C4-2B (cell line): ENCODE results near the gene IL16.
"Not testable (repeated sequence)": the region's sequence is repeated elsewhere in the genome, so short reads cannot be mapped to it uniquely, and the experiment has no call there.

Source experiments
- ZFX ChIP-seq: fragments of 450-650 bp; IDR thresholded peaks from 2 replicates; pipeline ENCODE4 v1.6.1; 2017
- TF ChIP-seq, protein P1 (sequence below): fragments of 450-650 bp; conservative IDR thresholded peaks from 2 replicates; pipeline ENCODE4 v1.5.1; 2017; ENCODE audit warnings: mild to moderate bottlenecking

GRCh38 chr15:81348691-81349090 is 152.0 kb downstream of the IL16 start:
- TF ChIP-seq, protein P1, sequence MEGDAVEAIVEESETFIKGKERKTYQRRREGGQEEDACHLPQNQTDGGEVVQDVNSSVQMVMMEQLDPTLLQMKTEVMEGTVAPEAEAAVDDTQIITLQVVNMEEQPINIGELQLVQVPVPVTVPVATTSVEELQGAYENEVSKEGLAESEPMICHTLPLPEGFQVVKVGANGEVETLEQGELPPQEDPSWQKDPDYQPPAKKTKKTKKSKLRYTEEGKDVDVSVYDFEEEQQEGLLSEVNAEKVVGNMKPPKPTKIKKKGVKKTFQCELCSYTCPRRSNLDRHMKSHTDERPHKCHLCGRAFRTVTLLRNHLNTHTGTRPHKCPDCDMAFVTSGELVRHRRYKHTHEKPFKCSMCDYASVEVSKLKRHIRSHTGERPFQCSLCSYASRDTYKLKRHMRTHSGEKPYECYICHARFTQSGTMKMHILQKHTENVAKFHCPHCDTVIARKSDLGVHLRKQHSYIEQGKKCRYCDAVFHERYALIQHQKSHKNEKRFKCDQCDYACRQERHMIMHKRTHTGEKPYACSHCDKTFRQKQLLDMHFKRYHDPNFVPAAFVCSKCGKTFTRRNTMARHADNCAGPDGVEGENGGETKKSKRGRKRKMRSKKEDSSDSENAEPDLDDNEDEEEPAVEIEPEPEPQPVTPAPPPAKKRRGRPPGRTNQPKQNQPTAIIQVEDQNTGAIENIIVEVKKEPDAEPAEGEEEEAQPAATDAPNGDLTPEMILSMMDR, result not testable (repeated sequence)
- TF ChIP-seq ZFX, result not testable (repeated sequence)
